Colonic mucosa (tissue), 4 donors: ENCODE data around the gene MOB2. TPM values are rescaled to one million over a fixed set of nuclear protein-coding genes. Genes with fewer than 3 reads are reported as not detected.

Experiments
- DNase-seq: peaks from one replicate; pipeline ENCODE4 v3.0.0-alpha.2; 2020
- H3K27ac ChIP-seq: fragments of 200-600 bp; one replicate; pipeline ENCODE4 v1.8.0; 2021
- H3K27me3 ChIP-seq: fragments of 200-600 bp; one replicate; pipeline ENCODE4 v1.8.0; 2021
- H3K36me3 ChIP-seq: fragments of 200-600 bp; one replicate; pipeline ENCODE4 v1.8.0; 2021
- H3K4me1 ChIP-seq: fragments of 200-600 bp; one replicate; pipeline ENCODE4 v1.8.0; 2021; ENCODE audit warnings: mild to moderate bottlenecking
- H3K4me3 ChIP-seq: fragments of 200-600 bp; one replicate; pipeline ENCODE4 v1.8.0; 2021
- H3K9ac ChIP-seq, 2 donors: one replicate each; pipeline ENCODE4 v1.7.0; 2013; ENCODE audit warnings: control low read depth in 2 of 2, low read depth in 2 of 2, low read length in 2 of 2
- H3K9me3 ChIP-seq: fragments of 200-600 bp; one replicate; pipeline ENCODE4 v1.8.0; 2021
- CTCF ChIP-seq: fragments of 200-600 bp; IDR thresholded peaks from one replicate; pipeline ENCODE4 v1.8.0; 2022; ENCODE audit warnings: antibody characterized with exemption, mild to moderate bottlenecking
- intact Hi-C: fragments of 100-400 bp; cut with DNase I; formaldehyde crosslinking; loops from one replicate; pipeline ENCODE4 v1.14.1; 2022
- total RNA-seq, 2 donors: library from RNA; stranded (reverse); fragmentation: NEBNext Ultra II Directional in 1 of 2; extraction: Animal tissue kit (Norgen Biotek cat#: 25700) in 1 of 2; gene quantifications; one replicate each; pipeline ENCODE4 v1.2.1, GENCODE V29; 2021
- donor health status: healthy.
- donor health status: DM: no; HTN: no; CAD: no.
- donor health status: DM: no; HTN: no; CAD: no.

Gene MOB2
- 10 to 100 TPM; 41.6 to 49.2 TPM for total RNA-seq

- no peak for TF ChIP-seq CTCF
- Histone ChIP-seq H3K9me3 (no peaks in the 10 kb centered on the region), H3K9ac (peak within 1 kb of the TSS; percentile 0 to 64), H3K4me3 (peak within 1 kb of the TSS; percentile 8), H3K36me3 (no peaks in the 10 kb centered on the region), H3K27ac (peak within 1 kb of the TSS; percentile 72), H3K27me3 (no peaks in the 10 kb centered on the region), H3K4me1 (peaks cover 21% of the 10 kb centered on the region)
- DNase-seq = peak; percentile 82
- intact Hi-C loops = no loop called here
These were observed at the start of gene MOB2 for GRCh38 chr11:1486054-1486825. Gene MOB2, minus strand, starts transcription at chr11:1486779. Its CDS starts 223 bp downstream, at chr11:1486556.

GRCh38 chr11:1534682-1535081, 48.1 kb upstream of the MOB2 start:
- H3K9me3 ChIP-seq = no peaks in the 10 kb centered on the region
- no peak for TF ChIP-seq CTCF
- H3K27me3 ChIP-seq = no peaks in the 10 kb centered on the region
- intact Hi-C loops = no loop called here
- no peak overlapping the region for H3K4me3 ChIP-seq
- peaks cover 7% of the 10 kb centered on the region for H3K4me1 ChIP-seq
- H3K9ac ChIP-seq = no peak overlapping the region
- H3K27ac ChIP-seq = no peak overlapping the region
- DNase-seq = no peak
- no peaks in the 10 kb centered on the region for H3K36me3 ChIP-seq

GRCh38 chr11:1534171-1534570, 47.6 kb upstream of the MOB2 start:
- Histone ChIP-seq H3K36me3 (no peaks in the 10 kb centered on the region), H3K27ac (no peak overlapping the region), H3K9ac (no peak overlapping the region), H3K9me3 (no peaks in the 10 kb centered on the region), H3K4me3 (no peak overlapping the region), H3K4me1 (peaks cover 7% of the 10 kb centered on the region), H3K27me3 (no peaks in the 10 kb centered on the region)
- DNase-seq = no peak
- intact Hi-C loops = no loop called here
- no peak for TF ChIP-seq CTCF

- Histone ChIP-seq H3K36me3 (no peaks in the 10 kb centered on the region), H3K4me1 (peaks cover 7% of the 10 kb centered on the region), H3K27ac (no peak overlapping the region), H3K9me3 (no peaks in the 10 kb centered on the region), H3K4me3 (no peak overlapping the region), H3K9ac (no peak overlapping the region), H3K27me3 (no peaks in the 10 kb centered on the region)
- DNase-seq = no peak
- intact Hi-C loops = no loop called here
- no peak for TF ChIP-seq CTCF
These were observed 46.8 kb upstream of the MOB2 start for GRCh38 chr11:1533342-1533725.

GRCh38 chr11:1532606-1533341, 46.2 kb upstream of the MOB2 start:
- Histone ChIP-seq H3K9ac (no peak overlapping the region), H3K27ac (no peak overlapping the region), H3K4me3 (no peak overlapping the region), H3K27me3 (no peaks in the 10 kb centered on the region), H3K4me1 (peaks cover 7% of the 10 kb centered on the region), H3K9me3 (no peaks in the 10 kb centered on the region), H3K36me3 (no peaks in the 10 kb centered on the region)
- intact Hi-C loops = no loop called here
- DNase-seq = no peak
- no peak for TF ChIP-seq CTCF
